ENCODE data around the gene MYH10.

MYH10 gene

DNA sequence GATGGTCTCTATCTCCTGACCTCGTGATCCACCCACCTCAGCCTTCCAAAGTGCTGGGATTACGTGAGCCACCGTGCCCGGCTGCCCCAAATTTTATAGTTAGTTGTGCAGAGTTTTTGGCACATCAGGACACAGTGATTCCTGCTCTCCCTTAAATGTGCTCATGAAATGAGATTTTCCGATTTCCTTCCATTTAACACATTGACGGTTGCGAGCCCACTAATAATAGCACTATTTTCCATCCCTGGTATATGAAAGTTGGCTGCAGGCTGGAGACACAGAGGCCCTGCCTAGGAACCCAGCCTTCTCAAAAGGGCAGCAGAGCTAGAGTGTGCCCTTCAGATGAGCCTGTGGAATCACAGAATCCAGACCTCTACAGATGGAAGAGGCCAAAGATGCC, 17.4 kb upstream of the MYH10 start:
- no peak for DNase-seq

DNA sequence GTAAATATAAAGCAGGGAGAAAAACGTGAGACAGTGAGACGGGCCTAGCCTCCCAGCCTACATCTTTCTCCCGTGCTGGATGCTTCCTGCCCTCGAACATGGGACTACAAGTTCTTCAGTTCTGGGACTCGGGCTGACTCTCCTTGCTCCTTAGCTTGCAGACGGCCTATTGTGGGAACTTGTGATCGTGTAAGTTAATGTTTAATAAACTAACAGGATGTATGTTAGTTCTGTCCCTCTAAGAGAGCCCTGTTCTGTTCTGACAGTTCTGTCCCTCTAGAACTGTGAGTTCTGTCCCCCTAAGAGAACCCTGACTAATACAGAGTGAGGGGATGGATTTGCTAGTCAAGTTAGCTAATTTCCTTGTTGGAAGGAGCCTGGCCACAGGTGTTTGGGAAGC, 16.7 kb upstream of the MYH10 start:
- DNase-seq = no peak

DNA sequence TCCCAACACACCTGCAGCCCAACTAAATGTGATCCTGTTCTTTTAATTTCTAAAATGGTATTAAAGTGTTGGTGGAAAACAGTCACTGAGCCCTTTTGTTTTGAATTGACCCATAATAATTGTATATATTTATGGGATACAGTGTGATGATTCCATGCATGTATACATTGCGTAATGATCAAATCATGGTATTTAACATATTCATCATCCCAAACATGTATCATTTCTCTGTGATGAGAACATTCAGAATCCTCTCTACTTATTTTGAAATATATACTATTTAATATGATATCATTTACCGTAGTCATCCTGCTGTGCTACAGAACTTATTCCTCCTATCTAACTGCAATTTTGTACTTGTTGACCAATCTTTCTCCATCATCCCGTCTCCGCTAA, 14.0 kb upstream of the MYH10 start:
- no peak for DNase-seq

DNA sequence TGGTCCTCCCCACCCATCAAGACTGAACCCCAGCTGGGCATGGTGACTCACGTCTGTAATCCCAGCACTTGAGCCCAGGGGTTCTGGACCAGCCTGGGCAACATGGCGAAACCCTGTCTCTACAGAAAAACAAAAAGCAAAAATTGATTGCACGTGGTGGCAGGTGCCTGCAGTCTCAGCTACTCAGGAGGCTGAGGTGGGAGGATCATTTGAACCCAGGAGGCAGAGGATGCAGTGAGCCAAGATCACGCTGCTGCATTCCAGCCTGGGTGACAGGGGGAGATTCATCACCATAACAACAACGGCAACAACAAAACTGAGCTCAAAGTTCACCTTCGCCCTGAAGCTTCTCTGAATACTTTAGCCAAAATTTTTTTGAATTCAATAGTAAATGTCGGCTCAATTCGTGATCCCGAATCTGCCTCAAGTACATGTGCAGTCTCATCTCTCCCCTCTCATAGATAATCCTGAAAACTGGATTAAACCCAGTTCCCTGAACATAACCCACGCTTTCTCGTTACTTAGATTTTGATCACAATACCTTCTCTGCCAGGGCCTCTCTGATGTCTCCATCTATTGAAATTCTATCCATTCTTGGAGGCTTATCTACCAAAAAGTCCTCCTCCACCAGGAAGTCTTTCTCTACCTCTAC, 13.5 kb upstream of the MYH10 start:
- DNase-seq = no peak

DNA sequence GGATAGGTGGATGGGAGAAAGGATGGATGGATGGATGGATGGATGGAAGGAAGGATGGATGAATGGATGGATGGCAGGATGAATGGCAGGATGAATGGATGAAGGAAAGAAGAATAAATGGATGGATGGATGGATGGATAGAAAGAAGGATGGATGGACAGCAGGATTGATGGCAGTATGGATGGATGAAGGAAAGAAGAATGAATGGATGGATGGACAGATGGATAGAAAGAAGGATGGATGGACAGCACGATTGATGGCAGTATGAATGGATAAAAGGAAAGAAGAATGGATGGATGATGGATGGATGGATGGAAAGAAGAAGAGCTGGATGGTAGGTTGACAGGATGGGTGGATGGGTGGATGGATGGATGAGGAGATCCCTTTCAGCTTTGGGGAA, 9.2 kb upstream of the MYH10 start:
- no peak for DNase-seq

DNA sequence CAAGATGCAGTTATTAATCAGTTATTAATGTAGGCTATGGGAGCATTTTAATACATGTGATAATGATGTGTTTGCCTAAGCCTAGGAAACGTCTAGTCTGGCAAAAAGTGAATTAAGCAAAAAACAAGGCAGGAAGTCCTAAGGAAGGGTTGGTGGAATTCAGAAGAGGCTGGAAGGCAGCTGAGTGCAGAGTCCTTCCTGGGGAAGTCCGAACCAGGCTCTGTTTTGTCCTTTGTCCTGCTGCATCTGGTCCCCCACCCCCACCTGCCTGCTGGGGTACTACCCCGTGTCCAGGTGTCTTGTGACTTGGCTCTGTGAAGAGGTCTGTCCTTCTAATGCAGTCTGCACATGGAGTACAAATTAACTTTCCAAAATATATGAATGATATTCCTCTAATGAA, 1.5 kb upstream of the MYH10 start:
- DNase-seq = no peak

DNA sequence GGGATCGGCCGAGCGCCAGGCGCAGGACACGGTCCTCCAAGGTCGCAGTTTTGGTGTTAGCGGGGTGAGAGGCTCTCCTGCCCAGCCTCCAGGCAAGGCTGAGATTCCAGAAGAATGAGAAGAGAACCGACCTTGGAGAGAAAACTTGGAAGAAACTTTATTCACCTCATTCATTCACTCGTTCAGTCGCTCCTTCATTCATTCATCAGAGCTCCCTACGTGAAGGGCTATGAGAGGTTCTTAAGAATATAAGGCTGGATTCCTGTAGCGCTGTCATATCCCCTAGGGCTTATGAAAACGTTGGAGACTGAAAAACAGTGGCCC, 991 bp upstream of the MYH10 start:
- DNase-seq = no peak

DNA sequence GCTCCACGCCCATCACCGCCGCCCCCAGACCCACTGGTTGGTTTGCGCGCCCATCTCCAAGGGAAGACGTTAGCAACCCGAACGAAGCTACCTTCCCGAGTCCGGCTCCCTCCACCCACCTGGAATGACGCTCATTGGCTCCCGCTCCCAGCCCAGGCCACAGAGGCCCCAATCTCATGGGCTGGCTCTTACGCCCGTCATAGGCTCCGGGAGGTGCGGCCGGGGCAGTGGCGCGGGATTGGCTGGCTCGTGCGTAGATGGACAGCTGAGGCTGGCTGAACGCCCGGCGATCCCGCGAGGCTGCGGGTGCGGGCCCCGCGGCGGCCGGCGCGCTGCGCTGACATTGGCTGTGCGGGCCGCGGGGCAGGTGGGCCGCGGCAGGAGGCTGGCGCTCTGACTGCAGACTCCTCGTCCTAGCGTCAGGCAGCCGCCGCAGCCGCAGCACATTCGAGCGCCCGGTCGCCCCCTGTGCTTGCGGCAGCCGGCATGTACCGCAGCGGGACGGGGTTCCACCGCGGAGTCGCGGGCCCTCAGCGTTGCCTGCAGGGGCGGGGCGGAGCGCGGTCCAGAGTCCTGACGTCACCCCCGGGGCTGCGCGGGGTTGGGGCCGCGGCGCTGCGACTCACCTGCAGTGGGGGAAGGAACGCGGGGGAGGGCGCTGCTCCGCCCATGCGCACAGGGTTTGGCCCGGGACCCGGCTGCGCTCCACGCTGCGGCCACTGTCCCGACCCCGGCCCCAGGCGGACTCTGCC, 453 bp upstream of the MYH10 start:
- DNase-seq = peak; percentile 100

DNA sequence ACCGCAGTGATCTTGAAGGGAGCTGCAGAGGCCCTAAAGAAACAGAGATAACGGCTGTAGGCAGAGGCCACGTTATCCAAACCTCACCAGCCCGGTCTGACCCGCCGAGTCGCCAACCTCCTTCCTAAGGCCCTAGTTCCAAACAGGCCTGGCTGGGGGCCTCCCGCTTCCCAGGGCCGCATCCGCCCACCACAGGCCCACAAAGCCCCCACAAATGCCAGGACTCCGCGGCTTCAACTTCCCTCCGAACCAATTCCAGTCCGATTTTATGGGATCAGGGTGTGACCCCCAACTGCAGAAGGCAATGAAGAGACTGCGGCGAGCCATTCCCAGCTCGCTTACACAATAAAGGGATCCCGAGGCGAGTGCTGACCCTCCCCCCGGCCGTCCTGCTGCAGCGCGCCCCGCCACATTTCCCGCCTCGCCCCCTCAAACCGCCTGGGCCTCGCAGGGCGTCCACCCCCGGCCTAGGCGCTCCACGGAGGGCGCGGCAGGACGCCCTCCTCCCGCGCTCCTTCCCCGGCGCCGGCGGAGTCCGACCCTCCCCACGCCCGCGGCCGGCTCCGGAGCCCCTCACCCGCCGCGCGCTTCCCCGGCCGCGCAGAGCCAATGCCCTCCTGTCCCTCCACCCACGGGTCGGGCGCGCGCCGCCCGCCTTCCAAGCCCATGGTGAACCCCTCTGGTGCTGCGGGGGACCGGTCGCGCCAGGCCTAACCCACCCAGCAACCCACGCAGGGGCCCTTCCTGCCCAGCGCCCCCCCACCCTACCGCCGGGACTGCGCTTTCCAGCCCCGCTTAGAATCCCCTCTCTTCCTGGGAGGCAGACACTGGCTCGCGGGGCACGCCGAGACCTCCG, 926 bp downstream of the MYH10 start:
- peak; percentile 35 for DNase-seq

DNA sequence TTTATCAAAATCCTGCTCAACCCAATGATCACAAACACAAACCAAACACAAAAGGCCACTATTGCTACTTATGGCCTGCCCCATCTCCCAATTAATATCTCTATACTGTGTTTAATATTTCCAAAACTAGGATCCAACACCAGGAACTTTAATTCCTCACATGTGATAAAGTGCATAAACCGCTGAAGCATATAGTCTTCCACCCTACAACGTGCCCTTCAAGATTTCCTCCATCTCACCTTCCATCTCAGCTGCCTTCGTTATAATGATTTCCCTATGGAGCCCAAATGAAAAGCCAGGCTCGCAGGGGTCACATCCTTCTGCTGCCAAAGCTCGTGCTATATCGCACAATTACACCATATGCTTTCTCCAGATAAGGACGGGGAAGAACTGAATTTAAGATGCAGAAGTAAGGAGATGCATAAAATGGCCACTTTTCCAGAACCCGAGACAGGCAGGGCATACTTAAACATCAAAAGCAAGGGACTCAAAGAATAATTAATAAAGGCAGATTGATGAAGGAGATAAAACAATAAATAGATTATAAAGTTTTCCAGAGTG, 1.8 kb downstream of the MYH10 start:
- no peak for DNase-seq

DNA sequence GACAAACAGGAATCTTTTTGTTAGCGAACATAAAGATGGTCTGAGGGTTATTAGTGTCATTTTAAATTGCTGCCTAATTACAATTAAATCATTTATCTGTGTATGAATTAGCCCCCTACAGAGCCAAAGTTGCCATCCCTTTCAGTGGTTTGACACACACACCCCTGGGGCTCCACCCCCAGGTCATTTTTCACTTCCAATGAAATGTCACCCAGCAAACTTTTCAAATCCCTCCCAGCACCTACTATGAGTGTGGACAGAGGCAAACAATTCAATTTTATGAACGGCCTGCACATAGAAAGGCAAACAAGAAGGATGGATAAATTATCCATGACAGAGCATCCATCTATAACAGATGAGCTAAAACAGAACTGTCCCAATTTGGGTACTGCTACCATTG, 2.4 kb downstream of the MYH10 start:
- no peak for DNase-seq

DNA sequence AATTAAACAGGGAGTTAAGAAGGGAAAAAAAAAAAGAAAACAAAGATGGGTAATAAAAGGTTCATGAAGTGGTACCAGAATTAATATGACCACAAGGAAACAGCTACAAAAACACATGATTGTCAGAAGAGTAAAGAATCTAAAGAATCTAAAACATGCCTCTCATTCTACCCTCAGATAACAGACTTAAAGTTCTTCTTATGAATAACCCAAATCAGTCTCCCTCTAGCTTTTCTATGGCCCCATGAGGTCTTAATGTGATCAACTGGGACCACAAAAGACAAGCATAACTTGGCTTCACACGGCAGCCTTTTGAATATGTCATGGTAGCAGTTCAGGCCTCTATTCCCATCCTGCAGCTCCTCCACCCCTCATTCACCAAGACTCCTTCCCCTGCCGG, 6.9 kb downstream of the MYH10 start:
- peak; percentile 45 for DNase-seq

DNA sequence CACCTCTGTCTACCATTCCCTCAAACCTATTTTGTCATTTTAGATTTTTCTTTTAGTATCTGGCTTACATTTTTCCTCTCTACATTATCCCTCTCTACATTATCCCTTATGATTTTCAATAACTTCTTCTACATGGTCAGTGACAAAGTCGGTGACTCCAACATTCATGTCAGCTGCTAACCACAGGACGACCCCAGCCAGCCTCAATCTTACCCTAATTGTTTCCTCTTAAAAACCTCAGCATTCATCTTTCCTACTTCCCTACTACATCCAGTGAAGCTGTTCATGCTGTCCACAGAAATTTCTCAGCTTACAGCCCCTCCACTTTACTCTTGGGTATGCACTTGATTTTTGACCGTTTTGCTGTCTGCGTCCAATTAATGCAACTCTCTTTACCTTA, 8.3 kb downstream of the MYH10 start:
- DNase-seq = no peak

DNA sequence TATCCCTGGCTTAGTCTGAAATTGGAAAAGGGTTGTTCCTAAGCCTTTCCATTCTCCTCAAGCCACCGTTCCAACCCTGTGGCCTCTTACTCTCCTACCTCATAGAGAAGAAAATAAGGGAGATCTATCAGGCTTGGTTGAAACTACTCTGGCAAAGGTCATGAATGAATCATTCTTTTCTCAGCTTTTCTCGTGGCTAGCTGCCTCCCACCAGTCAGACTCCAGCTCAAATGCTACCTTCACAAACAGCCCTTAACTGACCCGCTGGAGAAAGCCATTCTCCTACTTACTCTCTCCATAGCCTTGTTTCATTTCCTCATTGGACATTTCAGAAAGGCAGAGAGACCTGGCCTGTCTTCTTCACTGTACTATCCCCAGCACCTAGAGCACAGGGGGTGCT, 8.9 kb downstream of the MYH10 start:
- DNase-seq = no peak

DNA sequence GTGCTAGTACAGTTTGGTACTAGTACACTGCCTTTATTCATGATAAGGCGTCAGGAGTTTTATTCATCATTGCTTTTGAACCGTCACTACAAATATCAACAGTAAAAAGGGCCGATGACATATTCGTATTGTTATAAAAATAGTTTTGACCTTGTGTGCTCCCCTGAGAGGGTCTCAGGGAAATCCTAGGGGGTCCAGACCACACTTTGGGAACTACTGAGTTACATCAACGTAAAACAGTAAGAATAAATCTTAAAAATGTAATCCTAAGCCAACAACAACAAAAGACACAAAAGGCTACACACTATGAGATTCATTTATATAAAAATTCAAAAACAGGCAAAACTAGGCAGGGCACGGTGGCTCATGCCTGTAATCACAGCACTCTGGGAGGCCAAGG, 11.2 kb downstream of the MYH10 start:
- DNase-seq = no peak

DNA sequence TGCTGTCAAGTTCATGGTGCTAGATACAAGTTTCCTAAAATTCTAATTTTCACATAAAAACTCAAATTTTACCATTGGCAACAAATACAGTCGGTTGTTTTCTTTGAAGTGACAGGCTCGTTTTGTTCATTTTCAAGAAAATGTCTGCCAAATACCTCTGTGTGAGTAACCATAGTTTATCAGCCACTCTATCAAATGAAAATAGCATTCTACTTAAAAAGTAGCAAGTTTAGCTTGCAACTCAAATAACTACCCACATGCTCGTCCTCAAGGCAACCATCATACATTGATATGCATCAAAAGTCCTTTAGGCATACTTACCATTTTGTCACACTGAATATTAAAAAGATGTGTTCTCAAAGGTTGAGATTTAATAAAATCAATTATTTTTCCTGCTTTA, 11.7 kb downstream of the MYH10 start:
- DNase-seq = no peak

DNA sequence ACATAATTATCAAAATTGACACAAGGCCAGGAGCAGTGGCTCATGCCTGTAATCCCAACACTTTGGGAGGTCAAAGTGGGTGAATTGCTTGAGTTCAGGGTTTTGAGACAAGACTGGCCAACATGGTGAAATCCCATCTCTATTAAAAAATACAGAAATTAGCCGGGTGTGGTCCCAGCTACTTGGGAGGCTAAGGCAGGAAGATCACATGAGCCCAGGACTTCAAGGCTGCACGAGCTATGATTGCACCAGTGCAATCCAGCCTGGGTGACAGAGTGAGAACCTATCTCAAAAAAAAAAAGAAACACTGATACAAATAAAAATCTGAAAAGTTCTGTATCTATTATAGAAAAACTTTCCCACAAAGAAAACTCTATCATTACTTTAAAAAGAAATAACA, 15.5 kb downstream of the MYH10 start:
- no peak for DNase-seq

DNA sequence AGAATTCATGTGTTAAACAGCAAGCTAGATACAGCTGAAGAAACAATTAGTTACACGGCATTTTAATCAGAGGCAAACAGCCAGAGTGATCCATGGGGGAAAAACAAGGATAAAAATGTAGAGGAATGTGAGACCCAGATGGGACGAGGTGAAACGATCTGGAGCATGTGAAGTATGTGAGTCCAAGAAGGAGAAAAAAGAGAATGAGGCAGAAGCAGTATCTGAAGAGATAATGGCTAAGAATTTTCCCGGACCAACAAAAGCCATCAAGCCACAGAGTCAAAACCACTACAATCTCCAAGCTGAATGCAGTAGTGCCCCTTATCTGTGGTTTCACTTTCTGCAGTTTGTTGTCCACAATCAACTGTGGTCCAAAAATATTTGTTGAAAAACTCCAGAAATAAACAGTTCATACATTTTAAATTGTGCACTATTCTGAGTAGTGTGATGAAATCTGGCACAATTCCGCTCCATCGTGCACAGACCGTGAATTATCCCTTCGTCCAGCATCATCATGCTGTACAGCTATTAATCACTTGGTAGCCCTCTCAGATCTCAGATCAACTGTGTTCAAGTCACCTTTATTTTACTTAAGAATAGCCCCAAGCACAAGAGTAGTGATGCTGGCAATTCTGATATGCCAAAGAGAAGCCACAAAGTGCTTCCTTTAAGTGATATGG, 18.8 kb downstream of the MYH10 start:
- peak; percentile 55 for DNase-seq

DNA sequence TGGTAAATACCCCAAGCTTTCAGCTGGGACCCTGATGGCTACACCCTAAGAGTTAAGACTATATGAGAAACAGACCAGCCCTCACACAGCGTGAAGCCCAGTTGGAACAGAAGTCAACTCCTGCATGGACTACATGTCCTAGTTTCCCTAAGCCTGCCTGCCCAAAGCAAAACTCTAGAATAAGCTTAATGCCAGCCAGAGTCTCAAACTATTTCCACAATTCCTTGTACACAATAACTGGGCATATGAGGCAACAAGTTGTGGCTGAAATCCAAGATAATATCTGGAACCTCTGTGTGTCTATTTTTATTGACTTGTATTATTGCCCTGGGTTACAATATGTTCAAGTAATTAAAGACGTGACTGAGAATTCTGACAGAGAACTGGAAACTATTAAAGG, 19.4 kb downstream of the MYH10 start:
- DNase-seq = peak; percentile 26

DNA sequence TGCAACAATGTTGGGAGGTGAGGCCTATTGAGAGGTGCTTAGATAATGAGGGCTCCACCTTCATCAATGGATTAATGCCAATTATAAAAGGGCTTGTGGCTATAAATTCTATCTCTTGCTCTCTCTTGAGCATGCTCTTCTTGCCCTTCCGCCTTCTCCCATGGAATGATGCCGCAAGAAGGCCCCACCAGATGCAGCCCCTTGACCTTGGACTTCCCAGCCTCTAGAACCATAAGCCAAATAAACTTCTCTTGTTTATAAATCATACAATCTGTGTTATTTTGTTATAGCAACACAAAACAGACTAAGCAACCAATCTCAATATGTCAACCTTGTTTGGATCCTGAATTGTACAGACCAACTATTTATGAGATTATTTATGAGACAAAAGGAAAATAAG, 20.0 kb downstream of the MYH10 start:
- DNase-seq = no peak

DNA sequence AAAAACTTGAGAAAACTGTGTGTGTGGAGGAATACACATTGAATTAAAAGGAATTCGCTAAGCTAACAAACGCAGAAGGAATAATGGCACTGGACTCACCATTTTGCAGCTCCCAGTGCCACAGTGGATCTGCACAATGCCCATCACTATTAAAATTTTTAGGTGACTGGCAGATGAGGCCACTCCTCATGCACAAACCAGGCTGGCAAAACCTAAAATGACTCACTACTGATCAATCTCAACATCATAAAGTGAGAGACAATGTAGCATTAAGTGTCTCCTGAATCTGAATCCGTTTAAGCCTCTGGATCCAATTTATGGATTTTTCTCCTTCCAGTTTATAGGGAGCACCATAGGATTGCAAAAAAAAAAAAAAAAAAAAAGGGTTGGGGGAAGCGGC, 20.6 kb downstream of the MYH10 start:
- no peak for DNase-seq

DNA sequence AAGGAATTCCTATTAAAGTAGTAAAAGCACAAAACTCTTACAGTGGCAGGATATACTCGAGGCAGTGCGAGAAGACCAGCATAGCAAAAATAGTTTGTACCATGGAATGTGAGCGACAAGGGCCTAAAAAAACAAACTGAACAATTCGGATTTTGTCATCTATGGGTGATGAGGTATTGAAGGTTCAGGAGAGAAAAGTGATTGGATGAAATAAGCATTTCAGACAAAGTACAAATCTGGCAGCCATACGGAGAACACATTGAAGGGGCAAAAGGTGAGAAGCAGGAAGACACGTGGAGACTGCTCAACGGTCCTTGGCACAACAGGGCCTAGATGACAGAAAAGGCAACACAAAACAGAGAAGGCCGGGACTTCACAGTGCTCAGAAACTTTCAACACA, 22.5 kb downstream of the MYH10 start:
- DNase-seq = peak; percentile 41

DNA sequence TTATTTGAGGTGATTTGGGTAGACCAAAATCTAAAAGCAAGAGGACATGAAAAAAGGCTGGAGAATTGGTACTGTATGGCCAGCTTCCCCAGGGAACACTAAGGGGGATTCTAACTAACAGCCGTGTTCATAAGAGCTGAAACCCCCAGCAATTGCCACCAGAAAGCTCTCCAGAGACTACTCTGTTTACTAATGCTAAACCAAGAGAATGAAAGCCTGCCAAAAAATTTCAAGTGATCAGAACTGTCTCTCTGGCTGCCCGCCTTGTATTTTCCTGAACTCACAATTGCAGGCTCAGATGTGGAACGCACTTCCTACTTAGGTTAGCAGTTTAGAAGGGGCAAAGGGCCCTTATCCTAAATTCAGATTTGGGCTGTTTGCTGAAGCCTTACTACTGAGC, 24.1 kb downstream of the MYH10 start:
- no peak for DNase-seq
